SU-DHL-6 (cell line): ENCODE measurements around the gene HSF2BP.

ENCODE experiments used
- H2AFZ ChIP-seq: fragments of 200-600 bp; sonication (generic); 2 replicates; pipeline ENCODE4 v1.6.1; 2014; ENCODE audit warnings: low read depth, mild to moderate bottlenecking, moderate library complexity, mixed read lengths, antibody characterized with exemption, low read length; ENCODE audit not compliant: severe bottlenecking
- H3F3A ChIP-seq: fragments of 200-600 bp; shearing (Covaris generic); 2 replicates; pipeline ENCODE4 v1.6.0; 2016; ENCODE audit warnings: antibody characterized with exemption, mild to moderate bottlenecking; ENCODE audit not compliant: insufficient read depth
- H3K27ac ChIP-seq: fragments of 200-600 bp; sonication (generic); 2 replicates; pipeline ENCODE4 v1.5.1; 2016; ENCODE audit warnings: low read depth, mild to moderate bottlenecking, low read length, moderate library complexity, mixed read lengths
- H3K27me3 ChIP-seq: fragments of 200-600 bp; sonication (generic), shearing (Covaris generic); 2 replicates; pipeline ENCODE4 v1.6.0; 2014; ENCODE audit warnings: mild to moderate bottlenecking, low read length
- H3K36me3 ChIP-seq: fragments of 200-600 bp; sonication (generic); 2 replicates; pipeline ENCODE4 v1.6.1; 2014; ENCODE audit warnings: mild to moderate bottlenecking, low read length, mixed read lengths
- H3K4me2 ChIP-seq: fragments of 300-600, 200-600 bp; shearing (Covaris generic), sonication (generic); 2 replicates; pipeline ENCODE4 v1.6.0; 2014; ENCODE audit warnings: low read length, low read depth, mild to moderate bottlenecking; ENCODE audit not compliant: poor library complexity, severe bottlenecking
- H3K4me3 ChIP-seq: fragments of 200-600 bp; sonication (generic); 2 replicates; pipeline ENCODE4 v1.5.1; 2014; ENCODE audit warnings: antibody characterized with exemption, low read length, mild to moderate bottlenecking, mixed read lengths; ENCODE audit not compliant: insufficient read depth, poor library complexity, severe bottlenecking
- H3K79me2 ChIP-seq: fragments of 200-600 bp; sonication (generic); 2 replicates; pipeline ENCODE4 v1.6.1; 2014; ENCODE audit warnings: mild to moderate bottlenecking, low read length, moderate library complexity; ENCODE audit not compliant: insufficient read depth
- H3K9ac ChIP-seq: fragments of 200-600 bp; sonication (generic); 2 replicates; pipeline ENCODE4 v1.7.0; 2014; ENCODE audit warnings: mild to moderate bottlenecking, low read length
- H3K9me2 ChIP-seq: fragments of 200-600 bp; sonication (generic); replicated peaks from 2 replicates; pipeline ENCODE4 v1.6.1; 2014; ENCODE audit warnings: low read length; ENCODE audit not compliant: insufficient read depth
- H3K9me3 ChIP-seq: fragments of 200-600 bp; sonication (generic); 2 replicates; pipeline ENCODE4 v1.6.1; 2014; ENCODE audit warnings: low read length, mixed read lengths; ENCODE audit not compliant: insufficient read depth
- H4K20me1 ChIP-seq: fragments of 200-600 bp; sonication (generic); 2 replicates; pipeline ENCODE4 v1.6.1; 2014; ENCODE audit warnings: low read depth, mild to moderate bottlenecking, antibody characterized with exemption, low read length, moderate library complexity, mixed read lengths
- EZH2phosphoT487 ChIP-seq: fragments of 200-600 bp; sonication (generic), shearing (Covaris generic); conservative IDR thresholded peaks from 2 replicates; pipeline ENCODE4 v1.6.1; 2018; ENCODE audit warnings: mild to moderate bottlenecking, antibody characterized with exemption, low read length, moderate library complexity, mixed read lengths
- TF ChIP-seq, protein P1 (sequence below): fragments of 200-600 bp; sonication (generic); IDR thresholded peaks from one replicate; pipeline ENCODE4 v1.5.1; 2017; ENCODE audit warnings: antibody characterized with exemption, mild to moderate bottlenecking, low read length, moderate library complexity; ENCODE audit not compliant: insufficient read depth, poor library complexity, severe bottlenecking

HSF2BP gene

DNA sequence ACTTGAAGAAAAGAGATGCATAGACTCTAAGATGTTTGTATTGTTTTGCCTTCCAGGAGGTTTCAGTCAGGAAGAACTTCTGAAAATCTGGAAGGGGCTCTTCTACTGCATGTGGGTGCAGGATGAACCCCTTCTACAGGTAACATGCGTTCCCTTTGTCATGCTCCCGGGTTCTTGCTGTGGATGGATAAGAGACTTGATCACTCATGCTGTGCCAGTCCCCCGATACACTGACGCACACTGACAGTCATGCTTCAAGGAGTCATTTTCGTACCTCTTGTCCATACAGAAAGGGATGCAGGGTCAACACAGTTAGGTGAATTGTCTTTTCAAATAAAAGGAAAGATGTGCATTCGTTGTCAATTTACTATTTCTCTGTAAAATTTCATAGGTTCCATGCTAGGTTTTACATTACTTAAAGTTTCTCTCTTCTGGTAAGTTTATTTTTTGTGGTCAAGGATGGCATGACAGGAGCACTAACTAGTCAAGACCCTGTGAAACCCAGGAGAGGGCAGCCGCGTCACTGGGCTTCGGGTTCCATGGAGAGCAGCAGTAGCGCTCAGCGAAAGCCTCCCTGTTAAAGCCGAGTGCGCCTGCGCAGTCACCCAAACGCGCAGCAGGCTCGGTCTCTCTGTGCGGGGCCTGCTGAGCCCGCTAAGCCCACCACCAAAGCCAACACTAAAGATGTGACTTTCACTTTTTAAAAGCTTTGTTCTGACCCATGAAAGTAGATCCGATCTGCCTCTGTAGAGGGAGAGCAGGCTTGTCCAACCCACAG lies 10.7 kb upstream of the HSF2BP start:
- Histone ChIP-seq H2AFZ (no peak overlapping the region), H3K36me3 (no peaks in the 10 kb centered on the region), H3K27me3 (no peaks in the 10 kb centered on the region), H3K9ac (no peak overlapping the region), H3K4me2 (no peak overlapping the region), H3F3A (no peaks in the 10 kb centered on the region), H4K20me1 (no peaks in the 10 kb centered on the region; the same call in 1 of the 2 replicates), H3K27ac (no peak overlapping the region), H3K4me3 (no peak overlapping the region), H3K9me3 (no peaks in the 10 kb centered on the region), H3K9me2 (no peaks in the 10 kb centered on the region), H3K79me2 (peaks cover 59% of the 10 kb centered on the region)
- TF ChIP-seq, protein P1, sequence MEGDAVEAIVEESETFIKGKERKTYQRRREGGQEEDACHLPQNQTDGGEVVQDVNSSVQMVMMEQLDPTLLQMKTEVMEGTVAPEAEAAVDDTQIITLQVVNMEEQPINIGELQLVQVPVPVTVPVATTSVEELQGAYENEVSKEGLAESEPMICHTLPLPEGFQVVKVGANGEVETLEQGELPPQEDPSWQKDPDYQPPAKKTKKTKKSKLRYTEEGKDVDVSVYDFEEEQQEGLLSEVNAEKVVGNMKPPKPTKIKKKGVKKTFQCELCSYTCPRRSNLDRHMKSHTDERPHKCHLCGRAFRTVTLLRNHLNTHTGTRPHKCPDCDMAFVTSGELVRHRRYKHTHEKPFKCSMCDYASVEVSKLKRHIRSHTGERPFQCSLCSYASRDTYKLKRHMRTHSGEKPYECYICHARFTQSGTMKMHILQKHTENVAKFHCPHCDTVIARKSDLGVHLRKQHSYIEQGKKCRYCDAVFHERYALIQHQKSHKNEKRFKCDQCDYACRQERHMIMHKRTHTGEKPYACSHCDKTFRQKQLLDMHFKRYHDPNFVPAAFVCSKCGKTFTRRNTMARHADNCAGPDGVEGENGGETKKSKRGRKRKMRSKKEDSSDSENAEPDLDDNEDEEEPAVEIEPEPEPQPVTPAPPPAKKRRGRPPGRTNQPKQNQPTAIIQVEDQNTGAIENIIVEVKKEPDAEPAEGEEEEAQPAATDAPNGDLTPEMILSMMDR: no peak
- TF ChIP-seq EZH2phosphoT487: no peak

DNA sequence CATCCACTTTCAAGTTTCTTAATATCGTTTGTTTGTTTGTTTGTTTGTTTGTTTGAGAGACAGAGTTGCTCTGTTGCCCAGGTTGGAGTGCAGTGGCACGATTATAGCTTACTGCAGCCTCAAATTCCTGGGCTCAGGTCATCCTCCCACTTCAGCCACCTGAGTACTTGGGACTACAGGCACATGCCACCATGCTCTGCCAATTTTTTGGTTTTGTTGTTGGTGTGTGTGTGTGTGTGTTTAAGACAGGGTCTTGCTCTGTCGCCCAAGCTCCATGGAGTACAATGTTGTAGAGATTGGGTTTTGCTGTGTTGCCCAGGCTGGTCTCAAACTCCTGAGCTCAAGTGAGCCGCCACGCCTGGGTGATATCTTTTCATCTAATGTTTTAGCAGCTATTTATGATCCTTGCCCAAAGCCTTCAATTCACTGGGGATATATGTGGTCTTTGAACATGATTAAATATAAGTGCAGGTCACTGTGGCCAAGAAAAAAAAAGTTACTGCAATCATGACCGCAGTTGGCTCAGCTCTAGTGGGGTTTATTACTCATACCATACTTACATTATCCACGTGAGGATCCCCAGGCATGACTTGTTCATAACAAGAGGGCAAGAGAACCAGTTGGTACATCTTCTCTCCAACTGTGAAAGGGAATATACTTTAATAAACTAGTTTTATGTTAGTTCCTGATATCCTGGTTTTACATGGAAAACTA lies 8.1 kb upstream of the HSF2BP start:
- Histone ChIP-seq H4K20me1 (no peaks in the 10 kb centered on the region; the same call in 1 of the 2 replicates), H3K36me3 (0 out of 2 replicates have a peak, but pooled peaks cover 3% of the 10 kb centered on the region), H3K9ac (no peak overlapping the region), H3K9me3 (no peaks in the 10 kb centered on the region), H3F3A (no peaks in the 10 kb centered on the region), H3K79me2 (peaks cover 84% of the 10 kb centered on the region), H3K9me2 (no peaks in the 10 kb centered on the region), H3K27ac (no peak overlapping the region), H3K4me2 (no peak overlapping the region), H2AFZ (no peak overlapping the region), H3K27me3 (no peaks in the 10 kb centered on the region), H3K4me3 (no peak overlapping the region)
- no peak for TF ChIP-seq EZH2phosphoT487
- TF ChIP-seq, protein P1: no peak

DNA sequence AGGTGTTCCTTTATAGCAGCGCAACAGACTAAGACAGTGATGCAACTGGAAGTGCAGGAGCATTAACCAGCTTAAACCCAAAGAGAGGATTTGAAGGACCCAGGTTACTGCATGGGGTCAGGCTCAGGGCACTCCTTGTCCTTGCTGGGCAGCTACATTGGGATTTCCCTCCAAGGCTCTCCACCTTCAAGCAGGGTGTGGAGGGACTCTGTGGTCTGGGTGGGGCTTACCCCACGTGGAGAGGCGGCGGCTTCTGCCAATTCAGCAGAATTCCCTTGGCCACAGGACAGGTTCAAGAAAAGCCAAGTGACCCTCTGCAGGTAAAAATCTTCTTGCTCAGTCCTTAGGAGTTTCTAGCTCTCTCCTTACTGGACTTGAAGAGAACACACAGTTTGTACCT lies 6.6 kb upstream of the HSF2BP start:
- Histone ChIP-seq H2AFZ (no peak overlapping the region), H3K9me2 (no peaks in the 10 kb centered on the region), H3K36me3 (0 out of 2 replicates have a peak, but pooled peaks cover 3% of the 10 kb centered on the region), H3K4me2 (no peak overlapping the region), H4K20me1 (peaks cover 6% of the 10 kb centered on the region; the same call in 1 of the 2 replicates), H3K79me2 (peaks cover 96% of the 10 kb centered on the region), H3F3A (no peaks in the 10 kb centered on the region), H3K4me3 (no peak overlapping the region), H3K9me3 (no peaks in the 10 kb centered on the region), H3K9ac (no peak overlapping the region), H3K27ac (no peak overlapping the region), H3K27me3 (no peaks in the 10 kb centered on the region)
- TF ChIP-seq EZH2phosphoT487: no peak
